HL-60/S4 treated with phorbol 12-myristate 13-acetate at 8.2 ng/mL for 4 days and 3 days (cell line): Measurements from ENCODE around the gene TIMM44.
"Not testable (repeated sequence)": the region's sequence is repeated elsewhere in the genome, so short reads cannot be mapped to it uniquely, and the experiment has no call there.

Experiments used
- in situ Hi-C: fragments of 300-500 bp; cut with MboI; formaldehyde crosslinking; loops from 2 replicates; pipeline ENCODE4 v1.15.0; 2022; ENCODE audit warnings: low sequenced_read_pairs

The TIMM44 gene

GRCh38 chr19:7977021-7977722, 33.7 kb upstream of the TIMM44 start:
- in situ Hi-C loops, result no loop called here

- in situ Hi-C loops, result no loop called here
Observed at GRCh38 chr19:7976461-7976860, 33.0 kb upstream of the TIMM44 start.

- in situ Hi-C loops, result no loop called here
Observed at GRCh38 chr19:7975037-7975436, 31.6 kb upstream of the TIMM44 start.

GRCh38 chr19:7973883-7974282, 30.4 kb upstream of the TIMM44 start:
- in situ Hi-C loops, result no loop called here

GRCh38 chr19:7971553-7972520, 28.4 kb upstream of the TIMM44 start:
- in situ Hi-C loops, result no loop called here

- in situ Hi-C loops, result no loop called here
Observed at GRCh38 chr19:7970716-7971448, 27.4 kb upstream of the TIMM44 start.

- in situ Hi-C loops, result no loop called here
Observed at GRCh38 chr19:7969555-7969939, 26.1 kb upstream of the TIMM44 start.

- in situ Hi-C loops, result no loop called here
Observed at GRCh38 chr19:7968796-7969554, 25.5 kb upstream of the TIMM44 start.

GRCh38 chr19:7968008-7968795, 24.7 kb upstream of the TIMM44 start:
- in situ Hi-C loops, result no loop called here

GRCh38 chr19:7965921-7966665, 22.6 kb upstream of the TIMM44 start:
- in situ Hi-C loops, result no loop called here

GRCh38 chr19:7965259-7965841, 21.9 kb upstream of the TIMM44 start:
- in situ Hi-C loops, result no loop called here

- in situ Hi-C loops, result no loop called here
Observed at GRCh38 chr19:7963566-7963965, 20.1 kb upstream of the TIMM44 start.

- in situ Hi-C loops, result no loop called here
Observed at GRCh38 chr19:7962644-7963268, 19.3 kb upstream of the TIMM44 start.

GRCh38 chr19:7961920-7962626, 18.6 kb upstream of the TIMM44 start:
- in situ Hi-C loops, result no loop called here

- in situ Hi-C loops, result not testable (repeated sequence)
Observed at GRCh38 chr19:7961082-7961481, 17.6 kb upstream of the TIMM44 start.

GRCh38 chr19:7959211-7959610, 15.7 kb upstream of the TIMM44 start:
- in situ Hi-C loops, result no loop called here

GRCh38 chr19:7955696-7956095, 12.2 kb upstream of the TIMM44 start:
- in situ Hi-C loops, result no loop called here

GRCh38 chr19:7953576-7953975, 10.1 kb upstream of the TIMM44 start:
- in situ Hi-C loops, result no loop called here
